Measurements from ENCODE around the gene BCAS1.

GRCh38 chr20:54078296-54078984, 8.0 kb upstream of the BCAS1 start:
- TF ChIP-seq EZH2 (IDR thresholded peaks at IDR 0.05; ENCODE audit: borderline replicate concordance, low read depth, low read length, severe bottlenecking) (no peak), CTCF (IDR thresholded peaks at IDR 0.05; ENCODE audit: borderline replicate concordance, extremely low read depth, low read length, poor library complexity, severe bottlenecking) (no peak)

All from DND-41 (cell line).